ENCODE data around the gene ADAMTSL4.

GRCh38 chr1:150576367-150576711, 27.1 kb downstream of the ADAMTSL4 start:
- no peak for TF ChIP-seq CTCF (IDR thresholded peaks at IDR 0.05; ENCODE audit: insufficient read depth, low read depth, low read length)
- no peak for TF ChIP-seq EZH2 (IDR thresholded peaks at IDR 0.05; ENCODE audit: insufficient read depth, low read length)

Data from astrocyte (in vitro differentiated cells and primary cell).